ENCODE results near the gene CLEC10A.

Gene CLEC10A

GRCh38 chr17:7078711-7079110 is 1.3 kb downstream of the CLEC10A start:
- no peak overlapping the region for H3K27ac ChIP-seq
- no peak for TF ChIP-seq CTCF (IDR thresholded peaks at IDR 0.05)
- TF ChIP-seq ZFX (IDR thresholded peaks at IDR 0.05; ENCODE audit: borderline replicate concordance), result no peak

GRCh38 chr17:7077911-7078546 is 2.0 kb downstream of the CLEC10A start:
- H3K27ac ChIP-seq, result no peak overlapping the region

GRCh38 chr17:7074931-7075330 is 5.1 kb downstream of the CLEC10A start:
- no peak for TF ChIP-seq CTCF (IDR thresholded peaks at IDR 0.05)
- no peak overlapping the region for H3K27ac ChIP-seq

More at GRCh38 chr17:7077911-7078546, 2.0 kb downstream of the CLEC10A start:
- TF ChIP-seq CTCF (IDR thresholded peaks at IDR 0.05) (no peak), ZFX (IDR thresholded peaks at IDR 0.05; ENCODE audit: borderline replicate concordance) (no peak)

GRCh38 chr17:7072406-7072805 is 7.6 kb downstream of the CLEC10A start:
- no peak overlapping the region for H3K27ac ChIP-seq
- no peak for TF ChIP-seq ZFX (IDR thresholded peaks at IDR 0.05; ENCODE audit: borderline replicate concordance)
- TF ChIP-seq CTCF (IDR thresholded peaks at IDR 0.05), result no peak

- no peak for TF ChIP-seq ZFX (IDR thresholded peaks at IDR 0.05; ENCODE audit: borderline replicate concordance)
Observed at GRCh38 chr17:7070712-7071111, 9.3 kb downstream of the CLEC10A start.

GRCh38 chr17:7068268-7068667 is 11.8 kb downstream of the CLEC10A start:
- no peak overlapping the region for H3K27ac ChIP-seq
- no peak for TF ChIP-seq ZFX (IDR thresholded peaks at IDR 0.05; ENCODE audit: borderline replicate concordance)
- no peak for TF ChIP-seq CTCF (IDR thresholded peaks at IDR 0.05)

More at GRCh38 chr17:7070712-7071111, 9.3 kb downstream of the CLEC10A start:
- no peak overlapping the region for H3K27ac ChIP-seq

- TF ChIP-seq CTCF (IDR thresholded peaks at IDR 0.05) (no peak), ZFX (IDR thresholded peaks at IDR 0.05; ENCODE audit: borderline replicate concordance) (no peak)
- no peak overlapping the region for H3K27ac ChIP-seq
Observed at GRCh38 chr17:7067198-7067597, 12.9 kb downstream of the CLEC10A start.

GRCh38 chr17:7064261-7064660 is 15.8 kb downstream of the CLEC10A start:
- no peak for TF ChIP-seq ZFX (IDR thresholded peaks at IDR 0.05; ENCODE audit: borderline replicate concordance)
- TF ChIP-seq CTCF (IDR thresholded peaks at IDR 0.05), result no peak
- no peak overlapping the region for H3K27ac ChIP-seq
